NOMO-1 treated with DMSO at 0.1 percent for 48 hours (cell line): ENCODE data around the gene IZUMO4.
"Not testable (repeated sequence)": the region's sequence is repeated elsewhere in the genome, so short reads cannot be mapped to it uniquely, and the experiment has no call there.

ENCODE experiments used
- DNase-seq: peaks from one replicate; lab custom pipeline; 2025; ENCODE audit not compliant: unreplicated experiment; lab: John Stamatoyannopoulos, UW

The IZUMO4 gene

DNA sequence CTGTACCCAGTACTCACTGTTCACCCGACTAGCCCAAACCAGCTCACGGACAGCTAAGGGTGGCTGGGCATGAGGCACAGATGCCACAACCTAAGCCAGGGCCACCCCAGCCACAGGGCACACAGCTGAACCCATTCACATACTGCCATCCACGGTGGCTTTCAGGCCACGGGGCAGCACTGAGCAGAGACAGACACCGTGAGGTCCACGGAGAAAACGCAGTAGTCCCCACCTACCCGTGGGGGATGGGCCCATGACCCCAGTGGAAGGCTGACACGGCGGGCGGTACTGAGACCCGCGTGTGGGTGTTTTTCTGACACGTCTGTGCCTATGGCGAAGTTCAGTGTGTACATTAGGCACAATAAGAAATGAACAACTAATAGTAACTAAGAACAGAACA lies 25.5 kb downstream of the IZUMO4 start:
- DNase-seq: no peak

DNA sequence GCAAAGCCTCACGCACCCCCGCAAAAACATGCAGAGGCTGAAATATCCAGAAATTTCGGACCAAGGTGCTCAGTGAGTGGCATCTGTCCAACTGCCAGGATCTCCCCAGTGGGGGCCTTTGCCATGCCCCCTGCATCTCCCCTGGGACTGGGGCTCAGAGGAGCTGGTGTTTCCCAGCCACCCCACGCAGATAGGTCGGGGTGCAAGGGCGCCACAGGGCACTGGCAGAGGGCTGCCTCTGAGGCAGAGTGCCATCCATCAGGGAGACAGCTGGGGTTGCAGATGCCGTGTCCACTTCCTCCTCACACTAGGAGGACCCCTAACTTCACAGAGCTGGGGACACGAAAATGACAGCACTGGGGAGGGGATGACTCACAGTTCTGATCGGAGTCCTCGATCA lies 26.3 kb downstream of the IZUMO4 start:
- no peak for DNase-seq

DNA sequence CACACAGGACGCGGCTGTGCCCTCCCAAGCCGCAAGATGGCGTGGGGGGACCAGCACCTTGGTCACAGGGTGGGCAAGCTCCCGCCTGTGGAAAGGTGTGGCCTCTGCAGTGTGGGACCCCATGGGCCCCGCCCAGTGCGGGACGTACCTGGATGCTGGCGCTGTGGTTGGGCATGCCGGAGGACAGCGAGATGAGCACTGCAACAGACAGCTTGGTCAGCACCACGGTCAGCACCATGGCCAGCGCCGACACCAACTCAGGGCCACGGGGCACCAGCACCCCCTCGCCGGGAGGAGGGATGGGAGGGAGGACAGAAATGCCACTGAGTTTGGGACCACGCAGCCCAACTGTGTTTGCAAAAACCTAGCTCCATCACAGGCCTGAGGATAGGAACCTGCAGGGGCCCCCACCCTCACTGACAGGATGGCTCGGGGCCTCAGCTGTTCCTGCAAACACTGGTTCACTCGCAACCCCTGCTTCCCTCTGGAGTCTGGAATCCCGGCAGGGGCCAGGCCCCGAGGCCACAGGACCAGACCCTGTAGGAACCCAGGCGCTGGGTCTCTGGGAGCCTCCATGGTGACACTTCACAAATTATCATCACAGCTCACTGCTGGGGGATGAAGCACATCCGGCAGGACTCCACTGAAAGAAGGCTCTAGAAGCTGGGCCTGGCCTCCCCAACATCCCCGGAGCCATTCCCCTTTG lies 27.1 kb downstream of the IZUMO4 start:
- no peak for DNase-seq

DNA sequence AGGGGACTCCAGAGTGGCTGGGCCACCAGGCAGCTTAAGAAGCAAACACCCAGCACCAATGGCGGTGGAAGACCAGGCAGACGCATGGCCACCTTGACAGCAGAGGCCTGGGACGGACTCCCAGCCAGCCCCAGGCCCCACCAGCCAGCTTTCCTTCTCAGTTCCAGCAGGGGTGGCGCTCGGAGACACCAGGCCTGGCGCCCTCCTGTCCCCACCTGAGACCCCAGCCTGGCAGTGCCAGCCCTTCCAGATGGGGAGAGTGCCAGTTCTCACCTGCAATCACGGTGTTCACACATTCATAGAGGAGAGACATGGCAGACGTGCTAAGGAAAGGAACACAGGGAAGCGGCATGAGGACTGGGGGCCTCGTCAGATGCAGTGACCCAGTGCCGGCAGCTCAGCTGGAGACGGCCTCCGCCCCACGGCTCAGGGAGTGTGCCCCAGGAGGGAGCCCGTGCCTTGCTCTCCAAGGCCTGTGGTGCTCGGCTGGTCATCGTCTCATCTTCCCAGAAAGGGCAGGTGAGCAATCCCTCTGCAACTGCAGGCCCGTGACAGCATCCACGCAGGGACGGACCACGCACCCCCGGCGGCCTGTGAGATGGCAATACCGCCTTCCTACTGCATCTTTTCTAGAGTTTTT lies 30.3 kb downstream of the IZUMO4 start:
- DNase-seq: no peak

DNA sequence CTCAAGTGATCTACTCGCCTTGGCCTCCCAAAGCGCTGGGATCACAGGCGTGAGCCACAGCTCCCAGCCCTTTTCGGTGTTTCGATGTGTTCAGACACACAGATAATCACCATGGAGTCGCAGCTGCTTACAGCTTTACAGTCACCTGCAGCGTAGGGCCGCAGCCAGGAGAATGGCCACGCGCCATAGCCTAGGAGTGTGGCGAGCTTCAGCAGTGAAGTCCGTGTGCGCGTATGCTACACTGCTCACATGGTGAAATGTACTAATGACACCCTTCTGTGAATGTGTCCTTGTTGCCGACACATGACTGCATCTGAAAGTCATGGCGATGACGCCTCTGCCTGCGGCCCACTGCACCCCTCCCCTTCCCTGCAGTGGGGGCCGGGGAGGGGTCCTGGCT lies 31.0 kb downstream of the IZUMO4 start:
- DNase-seq: no peak

DNA sequence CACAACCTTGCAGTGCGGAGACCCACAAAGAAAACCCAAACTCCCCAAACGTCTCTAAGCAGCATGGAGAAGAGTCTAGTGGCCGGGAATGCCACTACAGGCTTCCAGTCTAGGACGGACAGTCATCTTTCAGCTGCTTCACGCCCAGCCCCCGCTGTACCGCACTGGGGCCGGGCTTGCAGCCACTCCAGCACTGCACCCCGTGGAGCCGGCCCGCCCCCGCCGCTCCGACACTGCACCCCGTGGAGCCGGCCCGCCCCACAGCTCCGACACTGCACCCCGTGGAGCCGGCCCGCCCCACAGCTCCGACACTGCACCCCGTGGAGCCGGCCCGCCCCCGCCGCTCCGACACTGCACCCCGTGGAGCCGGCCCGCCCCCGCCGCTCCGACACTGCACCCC lies 31.5 kb downstream of the IZUMO4 start:
- not testable (repeated sequence) for DNase-seq

DNA sequence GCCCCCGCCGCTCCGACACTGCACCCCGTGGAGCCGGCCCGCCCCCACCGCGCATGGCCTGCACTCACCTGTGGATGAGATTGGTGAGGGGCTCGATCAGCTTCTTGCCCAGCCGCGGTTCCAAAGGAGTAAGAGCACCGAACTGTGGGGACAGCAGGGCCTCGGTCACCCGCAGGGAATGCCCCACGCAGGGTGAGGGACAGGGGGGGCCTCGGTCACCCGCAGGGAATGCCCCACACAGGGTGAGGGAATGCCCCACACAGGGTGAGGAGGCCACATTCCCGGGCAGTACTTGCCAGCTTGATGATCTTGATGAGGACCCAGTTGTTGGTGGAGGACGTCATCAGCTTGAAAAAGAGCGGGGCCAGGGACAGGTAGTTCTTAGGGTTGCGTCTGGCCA lies 32.3 kb downstream of the IZUMO4 start:
- DNase-seq: no peak

DNA sequence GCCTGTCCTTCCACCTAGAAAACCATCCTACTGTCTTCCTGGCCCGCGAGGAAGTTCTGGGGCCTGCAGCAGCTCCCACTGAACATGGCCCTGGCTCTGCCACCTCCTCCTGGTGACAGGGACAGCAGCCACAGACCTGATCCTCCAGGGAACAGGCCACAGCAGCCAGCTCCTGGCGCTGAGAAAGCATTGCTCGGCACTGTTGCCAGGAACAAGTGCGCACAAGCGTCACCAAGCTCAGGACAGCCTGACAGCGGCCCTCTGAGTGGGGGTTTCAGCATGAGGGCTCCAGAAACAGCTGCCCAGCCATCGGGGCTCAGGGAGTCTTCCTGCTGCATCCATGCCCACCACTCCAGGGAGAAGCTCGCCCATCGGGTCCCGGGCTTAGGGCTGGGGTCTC lies 32.8 kb downstream of the IZUMO4 start:
- DNase-seq: no peak

DNA sequence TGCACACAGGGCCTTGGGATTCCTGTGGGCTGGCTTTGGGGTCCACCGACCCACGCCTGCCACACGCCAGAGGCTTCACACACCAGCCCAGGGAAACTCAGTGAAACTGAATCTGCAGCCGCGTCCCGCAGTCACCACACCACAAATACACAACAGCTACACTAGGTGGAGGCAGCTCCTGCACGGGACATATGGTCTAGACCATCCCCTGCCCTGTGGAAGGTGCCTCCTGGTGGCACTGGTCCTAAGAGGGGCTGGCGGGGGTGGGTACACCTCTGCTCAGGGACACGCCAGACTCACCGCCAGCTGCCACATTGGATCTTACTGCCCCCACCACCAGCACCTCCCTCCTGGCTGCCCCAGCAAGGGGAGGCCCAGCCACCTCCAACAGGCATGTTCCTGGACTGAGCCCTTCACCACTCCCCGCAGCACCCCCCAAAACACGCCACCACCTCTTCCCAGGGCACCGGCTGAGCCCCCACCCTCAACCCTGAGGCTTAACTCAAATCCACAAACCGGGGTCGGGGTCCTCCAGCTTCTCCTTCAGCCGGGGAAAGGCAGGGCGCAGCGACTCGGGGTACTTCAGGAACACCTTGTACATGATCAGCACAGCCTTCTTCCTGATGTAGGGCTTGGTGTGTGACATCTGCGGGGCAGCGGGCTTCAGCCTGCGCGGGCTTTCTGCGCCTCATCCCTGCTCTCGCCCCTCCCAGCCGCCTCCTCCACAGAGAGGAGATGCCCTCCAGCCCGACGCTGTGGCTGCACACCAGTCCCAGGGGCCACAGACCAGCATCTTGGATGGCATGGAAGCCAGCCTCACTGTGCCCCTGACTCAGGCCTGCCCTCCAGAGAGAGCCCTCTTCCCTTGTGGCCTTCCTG lies 33.4 kb downstream of the IZUMO4 start:
- DNase-seq: no peak

DNA sequence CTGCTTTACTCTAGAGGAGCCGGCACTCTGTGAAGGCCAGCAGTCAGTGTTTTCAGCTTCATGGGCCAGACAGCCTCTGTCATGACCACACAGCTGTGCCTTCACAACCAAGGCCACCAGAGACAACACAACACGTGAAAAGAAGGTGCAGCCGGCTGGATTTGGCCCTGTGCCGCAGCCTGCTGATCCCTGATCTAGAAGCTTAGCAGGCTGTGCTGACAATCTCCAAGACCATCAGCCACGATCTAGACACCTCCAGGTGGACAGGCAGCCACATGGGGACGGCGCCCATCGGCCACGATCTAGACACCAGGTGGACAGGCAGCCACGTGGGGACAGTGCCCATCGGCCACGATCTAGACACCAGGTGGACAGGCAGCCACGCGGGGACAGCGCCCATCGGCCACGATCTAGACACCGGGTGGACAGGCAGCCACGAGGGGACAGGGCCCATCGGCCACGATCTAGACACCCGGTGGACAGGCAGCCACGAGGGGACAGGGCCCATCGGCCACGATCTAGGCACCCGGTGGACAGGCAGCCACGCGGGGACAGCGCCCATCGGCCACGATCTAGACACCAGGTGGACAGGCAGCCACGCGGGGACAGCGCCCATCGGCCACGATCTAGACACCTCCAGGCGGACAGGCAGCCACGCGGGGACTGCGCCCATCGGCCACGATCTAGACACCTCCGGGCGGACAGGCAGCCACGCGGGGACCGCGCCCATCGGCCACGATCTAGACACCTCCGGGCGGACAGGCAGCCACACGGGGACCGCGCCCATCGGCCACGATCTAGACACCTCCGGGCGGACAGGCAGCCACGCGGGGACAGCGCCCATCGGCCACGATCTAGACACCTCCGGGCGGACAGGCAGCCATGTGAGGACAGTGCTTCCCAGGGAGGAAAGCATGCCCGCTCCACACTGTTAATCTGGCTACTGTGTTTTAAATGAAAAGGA lies 34.6 kb downstream of the IZUMO4 start:
- not testable (repeated sequence) for DNase-seq

DNA sequence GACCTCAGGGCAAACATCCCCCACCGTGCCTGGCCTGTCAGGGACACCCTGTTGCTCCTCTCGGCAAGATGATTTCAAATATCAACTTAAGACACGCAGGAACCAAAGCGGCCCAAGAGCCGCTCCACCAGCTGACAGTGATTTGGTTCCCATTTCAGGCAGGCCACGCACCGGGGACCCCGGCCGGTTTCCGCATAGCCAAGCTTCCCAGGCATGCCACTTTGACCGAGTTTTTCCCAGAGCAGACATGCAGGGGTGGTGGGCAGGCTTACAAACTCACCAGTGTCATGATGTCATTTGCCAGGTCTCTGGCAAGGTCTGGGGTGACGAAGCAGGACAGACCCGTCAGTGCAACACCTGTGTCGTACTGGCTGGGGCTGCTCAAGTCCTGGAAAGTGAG lies 35.5 kb downstream of the IZUMO4 start:
- DNase-seq: no peak

DNA sequence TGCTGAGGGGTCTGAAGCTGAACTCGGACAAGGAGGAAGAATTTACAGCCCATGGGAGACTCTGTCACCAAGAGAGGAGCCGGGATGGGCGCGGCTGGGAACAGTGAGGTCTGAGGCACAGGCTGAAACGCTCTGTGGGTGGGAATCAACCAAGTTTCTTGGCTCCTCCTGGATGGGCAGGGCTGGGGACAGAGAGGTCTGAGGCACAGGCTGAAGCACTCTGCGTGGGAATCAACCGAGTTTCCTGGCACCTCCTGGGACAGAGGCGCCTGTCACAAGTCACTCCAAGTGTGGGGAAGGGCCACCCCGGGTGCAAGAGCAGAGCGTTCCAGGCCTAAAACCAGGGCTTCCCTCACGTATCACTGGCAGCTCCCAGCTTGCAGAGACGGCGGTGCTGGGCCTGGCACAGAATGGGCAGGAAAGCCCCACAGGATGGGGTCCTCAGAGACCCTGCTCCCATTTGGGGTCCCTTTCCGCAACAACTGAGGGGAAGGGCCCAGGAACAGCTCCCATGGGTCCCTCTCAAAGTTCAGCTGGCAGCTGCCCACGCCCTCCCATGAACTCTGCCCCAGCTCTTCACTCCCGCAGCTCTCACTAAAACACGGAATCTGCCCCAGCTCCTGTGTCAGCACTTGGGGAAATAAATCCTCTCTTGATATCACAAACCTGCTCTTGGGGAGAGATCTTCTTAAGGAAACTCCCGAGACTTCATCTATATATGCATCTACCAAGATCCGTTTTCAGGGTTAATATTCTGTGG lies 36.2 kb downstream of the IZUMO4 start:
- DNase-seq: no peak

DNA sequence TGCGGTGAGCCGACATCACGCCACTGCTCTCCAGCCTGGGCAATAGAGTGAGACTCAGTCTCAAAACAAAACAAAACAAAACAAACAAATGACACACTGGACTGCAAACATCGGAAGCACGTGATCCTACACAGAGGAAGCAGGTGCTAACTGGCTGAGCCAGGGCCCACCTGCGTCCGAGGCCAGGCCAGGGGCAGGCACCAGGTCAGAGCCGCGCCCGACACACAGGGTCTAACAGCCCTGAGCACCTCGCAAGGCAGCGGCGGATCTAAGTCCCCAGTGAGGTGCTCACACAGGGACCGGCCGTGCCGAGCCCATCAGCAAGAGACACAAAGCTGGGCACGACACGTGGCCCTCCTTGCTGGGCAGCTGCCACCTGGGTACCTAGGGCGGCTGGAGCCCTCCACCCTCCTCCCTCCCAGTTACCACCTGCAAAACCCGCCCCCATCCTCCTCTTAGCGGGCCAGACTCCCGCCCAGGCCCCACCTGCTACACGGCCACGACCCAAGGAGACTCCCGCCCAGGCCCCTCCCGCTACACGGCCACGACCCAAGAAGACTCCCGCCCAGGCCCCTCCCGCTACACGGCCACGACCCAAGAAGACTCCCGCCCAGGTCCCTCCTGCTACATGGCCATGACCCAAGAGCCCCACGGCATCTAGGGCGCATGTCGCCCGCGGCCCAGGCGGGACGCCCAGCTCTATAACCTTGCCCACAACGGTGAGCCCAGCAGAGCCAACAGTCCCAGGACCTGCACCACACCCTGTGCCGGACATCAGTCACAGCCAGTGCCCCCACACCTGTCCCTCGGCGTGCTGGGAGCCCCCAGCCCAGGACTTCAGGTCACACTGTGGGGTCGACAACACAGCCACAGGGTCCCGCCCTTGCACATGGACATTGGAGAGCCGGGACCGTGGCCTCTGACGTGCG lies 39.0 kb downstream of the IZUMO4 start:
- DNase-seq: no peak

DNA sequence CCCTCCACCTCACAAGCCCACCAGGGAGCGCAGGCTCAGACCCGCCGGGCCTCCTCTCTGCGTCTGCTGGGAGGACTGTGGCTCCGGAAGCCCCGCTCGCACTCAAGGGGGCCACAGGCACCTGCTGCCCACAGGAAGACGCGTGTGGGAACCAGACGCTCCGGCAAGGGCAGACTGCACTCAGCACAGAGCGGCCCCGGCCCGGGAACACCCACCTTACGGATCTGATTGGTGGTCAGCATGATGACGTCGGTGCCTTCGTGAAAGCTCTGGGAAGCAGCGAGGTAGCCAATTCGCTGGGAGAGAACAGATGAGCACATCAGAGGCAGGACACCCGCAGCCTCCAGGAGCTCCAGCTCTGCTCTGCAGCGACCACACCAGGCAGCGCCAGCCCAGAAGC lies 40.1 kb downstream of the IZUMO4 start:
- no peak for DNase-seq

DNA sequence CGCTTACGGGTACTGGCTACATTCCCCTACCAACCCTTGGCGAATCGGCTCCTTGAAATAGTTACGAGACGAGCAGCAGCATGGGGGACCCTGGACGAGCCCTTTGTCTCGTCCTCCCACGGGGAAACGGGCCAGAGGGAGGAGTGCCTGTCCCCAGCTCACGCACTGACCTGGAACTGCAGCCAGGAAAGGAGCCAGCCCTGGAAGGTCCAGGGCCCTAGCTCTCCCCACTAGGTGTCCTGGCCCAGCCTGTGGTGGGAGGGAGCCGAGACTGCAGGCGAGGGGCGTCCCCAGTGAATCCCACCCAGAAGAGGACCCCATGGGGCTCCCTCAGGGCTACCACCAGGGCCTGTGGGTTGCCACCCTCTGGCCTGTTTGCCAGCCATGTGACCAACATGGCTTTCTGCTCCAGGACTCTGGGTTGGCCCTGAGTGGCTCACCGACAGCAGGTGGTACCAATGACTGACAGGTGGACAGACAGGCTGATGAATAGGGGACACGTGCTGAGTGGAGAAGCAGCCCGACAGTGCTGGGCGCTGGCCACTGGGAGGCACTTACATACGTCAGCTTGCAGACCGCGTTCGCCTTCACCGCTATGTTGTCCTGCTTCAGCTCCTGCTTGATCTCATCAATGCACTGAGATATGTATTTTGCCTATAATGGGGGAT lies 41.5 kb downstream of the IZUMO4 start:
- DNase-seq: no peak

DNA sequence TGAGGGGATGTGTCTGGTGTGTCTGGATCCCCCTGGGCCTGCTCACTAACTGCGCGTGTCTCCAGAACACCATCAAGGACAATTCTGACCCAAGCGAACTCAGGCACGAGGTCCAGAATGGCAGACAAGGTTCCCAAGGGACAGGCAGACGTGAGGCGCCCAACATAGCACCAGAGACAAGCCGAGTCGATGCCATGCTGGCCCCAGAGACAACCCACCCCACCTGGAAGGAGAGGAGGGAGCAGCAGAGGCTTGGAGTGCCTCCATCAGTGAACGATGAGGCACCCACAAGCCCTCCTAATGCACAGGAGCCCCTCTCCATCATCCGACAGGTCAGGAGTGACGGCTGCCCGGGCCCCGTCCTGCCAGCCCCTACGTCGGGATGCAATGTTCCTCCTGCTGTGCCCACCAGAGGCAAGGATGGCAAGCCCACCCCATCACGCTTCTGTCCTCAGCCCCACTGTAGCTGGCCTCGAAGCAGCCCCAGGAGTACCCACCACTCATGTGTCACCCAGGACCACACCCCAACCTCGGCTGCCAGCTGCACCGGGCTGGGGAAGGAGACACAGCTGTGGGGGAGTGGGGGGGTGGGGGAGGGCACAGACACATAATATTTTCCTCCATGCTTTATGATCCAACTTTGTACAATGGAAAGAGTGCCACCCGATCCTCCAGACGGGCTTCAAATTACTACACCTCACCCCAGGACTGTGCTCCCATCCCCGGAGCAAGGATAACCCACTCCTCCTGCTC lies 42.8 kb downstream of the IZUMO4 start:
- no peak for DNase-seq

DNA sequence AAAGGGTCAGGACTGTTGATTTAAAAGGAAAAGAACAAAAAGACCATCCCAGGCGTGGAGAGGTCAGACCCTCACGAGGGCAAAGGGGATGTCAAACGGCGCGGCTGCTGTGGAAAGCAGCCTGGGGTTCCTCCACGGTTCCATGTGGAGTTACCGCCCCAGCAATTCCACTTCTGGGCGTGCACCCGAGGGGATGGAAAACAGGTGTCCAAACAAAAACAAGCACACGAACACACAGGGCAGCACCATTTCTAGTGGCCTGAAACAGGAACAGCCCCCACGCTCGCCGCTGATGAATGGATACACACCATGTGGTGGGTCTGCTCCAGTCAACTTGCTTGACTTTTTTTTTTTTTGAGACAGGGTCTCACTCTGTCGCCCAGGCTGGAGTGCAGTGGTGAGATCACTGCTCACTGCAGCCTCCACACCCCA lies 43.4 kb downstream of the IZUMO4 start:
- no peak for DNase-seq
